ENCODE results near the gene AKT2. TPM values are rescaled to one million over a fixed set of nuclear protein-coding genes. Genes with fewer than 3 reads are reported as not detected.

AKT2 gene
- total RNA-seq, 3 donors from 2014 or later = 98.4 to 139 (median 103) TPM

GRCh38 chr19:40322951-40323615, 37.9 kb upstream of the AKT2 start:
- Histone ChIP-seq H3K4me3 (no peak overlapping the region), H3K9me3 (no peaks in the 10 kb centered on the region), H3K36me3 (ENCODE audit: low read depth) (no peaks in the 10 kb centered on the region), H3K4me1 (ENCODE audit: low read depth) (no peaks in the 10 kb centered on the region)
- no peak for TF ChIP-seq CTCF (IDR thresholded peaks at IDR 0.05)
- ATAC-seq (no peak), DNase-seq (no peak)
- intact Hi-C loops (cut with DNase I, micrococcal nuclease) = no loop called here

GRCh38 chr19:40322271-40322610, 37.1 kb upstream of the AKT2 start:
- no peak for ATAC-seq
- Histone ChIP-seq H3K36me3 (ENCODE audit: low read depth) (no peaks in the 10 kb centered on the region), H3K4me3 (no peak overlapping the region), H3K4me1 (ENCODE audit: low read depth) (no peaks in the 10 kb centered on the region), H3K9me3 (no peaks in the 10 kb centered on the region)
- intact Hi-C loops (cut with DNase I, micrococcal nuclease) = no loop called here
- DNase-seq = no peak
- no peak for TF ChIP-seq CTCF (IDR thresholded peaks at IDR 0.05)

GRCh38 chr19:40321566-40322270, 36.6 kb upstream of the AKT2 start:
- no peak for ATAC-seq
- intact Hi-C loops (cut with DNase I, micrococcal nuclease) = no loop called here
- no peak for TF ChIP-seq CTCF (IDR thresholded peaks at IDR 0.05)
- H3K9me3 ChIP-seq = no peaks in the 10 kb centered on the region
- no peaks in the 10 kb centered on the region for H3K36me3 ChIP-seq (ENCODE audit: low read depth)
- no peaks in the 10 kb centered on the region for H3K4me1 ChIP-seq (ENCODE audit: low read depth)
- no peak overlapping the region for H3K4me3 ChIP-seq
- no peak for DNase-seq

- Histone ChIP-seq H3K4me1 (ENCODE audit: low read depth) (no peaks in the 10 kb centered on the region), H3K4me3 (no peak overlapping the region), H3K36me3 (ENCODE audit: low read depth) (no peaks in the 10 kb centered on the region), H3K9me3 (no peaks in the 10 kb centered on the region)
- ATAC-seq (no peak), DNase-seq (no peak)
- intact Hi-C loops (cut with DNase I, micrococcal nuclease) = no loop called here
- TF ChIP-seq CTCF (IDR thresholded peaks at IDR 0.05) = no peak
Observed at GRCh38 chr19:40321076-40321475, 35.9 kb upstream of the AKT2 start.

GRCh38 chr19:40320558-40320935, 35.4 kb upstream of the AKT2 start:
- DNase-seq (no peak), ATAC-seq (no peak)
- intact Hi-C loops (cut with DNase I, micrococcal nuclease) = no loop called here
- TF ChIP-seq CTCF (IDR thresholded peaks at IDR 0.05) = no peak
- Histone ChIP-seq H3K4me1 (ENCODE audit: low read depth) (no peaks in the 10 kb centered on the region), H3K4me3 (no peak overlapping the region), H3K9me3 (no peaks in the 10 kb centered on the region), H3K36me3 (ENCODE audit: low read depth) (no peaks in the 10 kb centered on the region)

All from mucosa of descending colon (tissue), 3 donors.